Neuronal stem cell (in vitro differentiated cells): Measurements from ENCODE around the gene SEL1L2.

Source experiments
- DNase-seq: peaks from one replicate; pipeline ENCODE4 v3.0.0-alpha.2; 2013; ENCODE audit warnings: low spot score
- H2AFZ ChIP-seq: one replicate; pipeline ENCODE4 v1.6.1; 2013; ENCODE audit warnings: mild to moderate bottlenecking, low read length, inconsistent platforms
- H2AK5ac ChIP-seq: 2 replicates; pipeline ENCODE4 v1.6.1; 2013; ENCODE audit warnings: low read depth, mild to moderate bottlenecking, inconsistent platforms, low read length, moderate library complexity, mixed read lengths
- H2BK120ac ChIP-seq: 2 replicates; pipeline ENCODE4 v1.6.1; 2013; ENCODE audit warnings: low read depth, mild to moderate bottlenecking, inconsistent platforms, low read length, moderate library complexity, mixed read lengths
- H2BK12ac ChIP-seq: one replicate; pipeline ENCODE4 v1.6.1; 2013; ENCODE audit warnings: low read length, inconsistent platforms
- H2BK15ac ChIP-seq: 2 replicates; pipeline ENCODE4 v1.6.1; 2013; ENCODE audit warnings: mild to moderate bottlenecking, low read length, inconsistent platforms, mixed read lengths
- H2BK5ac ChIP-seq: one replicate; pipeline ENCODE4 v1.6.1; 2013; ENCODE audit warnings: inconsistent platforms, mild to moderate bottlenecking, low read length, moderate library complexity
- H3K14ac ChIP-seq: one replicate; pipeline ENCODE4 v1.6.1; 2013; ENCODE audit warnings: low read length, inconsistent platforms
- H3K18ac ChIP-seq: 2 replicates; pipeline ENCODE4 v1.6.1; 2013; ENCODE audit warnings: low read length, inconsistent platforms
- H3K23ac ChIP-seq: 2 replicates; pipeline ENCODE4 v1.6.1; 2013; ENCODE audit warnings: low read depth, mild to moderate bottlenecking, mixed read lengths, low read length, inconsistent platforms; ENCODE audit not compliant: poor library complexity
- H3K27ac ChIP-seq: replicated peaks from 3 replicates; pipeline ENCODE4 v1.5.1; 2013; ENCODE audit warnings: low read length, inconsistent platforms
- H3K27me3 ChIP-seq, 3 experiments: 2 replicates each; pipeline ENCODE4 v1.6.1; 2013; ENCODE audit warnings: low read length in 3 of 3, mild to moderate bottlenecking in 2 of 3, inconsistent platforms in 1 of 3, low read depth in 1 of 3, mixed read lengths in 1 of 3, moderate library complexity in 1 of 3; ENCODE audit not compliant: control insufficient read depth in 3 of 3, insufficient read depth in 3 of 3
- H3K36me3 ChIP-seq, 2 donors: replicated peaks in 1 of 2; 2 replicates each; pipeline ENCODE4 v1.6.1; 2013; ENCODE audit warnings: low read length in 2 of 2; ENCODE audit not compliant: control insufficient read depth in 2 of 2, insufficient read depth in 2 of 2
- H3K4ac ChIP-seq: 2 replicates; pipeline ENCODE4 v1.6.1; 2013; ENCODE audit warnings: inconsistent platforms, mild to moderate bottlenecking, low read length, moderate library complexity
- H3K4me1 ChIP-seq, 2 donors: 1 replicate in 1 of 2; 2 replicates in 1 of 2; pipeline ENCODE4 v1.6.1; 2013; ENCODE audit warnings: low read length in 2 of 2, low read depth in 1 of 2; ENCODE audit not compliant: control insufficient read depth in 2 of 2, insufficient read depth in 1 of 2
- H3K4me2 ChIP-seq: one replicate; pipeline ENCODE4 v1.6.1; 2013; ENCODE audit warnings: mild to moderate bottlenecking, low read length, inconsistent platforms; ENCODE audit not compliant: insufficient read depth, poor library complexity, severe bottlenecking
- H3K4me3 ChIP-seq, 2 donors: 2 replicates each; pipeline ENCODE4 v1.5.1; 2013; ENCODE audit warnings: low read length in 2 of 2, mild to moderate bottlenecking in 2 of 2, inconsistent platforms in 1 of 2, moderate library complexity in 1 of 2
- H3K79me1 ChIP-seq: one replicate; pipeline ENCODE4 v1.6.1; 2013; ENCODE audit warnings: low read depth, mild to moderate bottlenecking, inconsistent platforms, low read length, moderate library complexity
- H3K9ac ChIP-seq: one replicate; pipeline ENCODE4 v1.6.1; 2013; ENCODE audit warnings: mild to moderate bottlenecking, low read depth, low read length, inconsistent platforms; ENCODE audit not compliant: poor library complexity
- H3K9me3 ChIP-seq, 2 donors: replicated peaks in 1 of 2; 2 replicates each; pipeline versions ENCODE3 to v1.6.1; 2013; ENCODE audit warnings: low read length in 2 of 2, mild to moderate bottlenecking in 2 of 2, inconsistent platforms in 1 of 2, low read depth in 1 of 2, mixed read lengths in 1 of 2, moderate library complexity in 1 of 2; ENCODE audit not compliant: control insufficient read depth in 2 of 2, insufficient read depth in 1 of 2
- H4K8ac ChIP-seq: one replicate; pipeline ENCODE4 v1.6.1; 2013; ENCODE audit warnings: low read depth, mild to moderate bottlenecking, inconsistent platforms, low read length, moderate library complexity
- H4K91ac ChIP-seq: one replicate; pipeline ENCODE4 v1.6.1; 2013; ENCODE audit warnings: low read length, low read depth, mild to moderate bottlenecking, inconsistent platforms; ENCODE audit not compliant: poor library complexity
- WGBS, 2 donors: extraction: QIAGEN DNeasy Blood & Tissue Kit; methylation state at CpG; one replicate each; pipeline ENCODE4 v1.1.7; 2013; ENCODE audit warnings: missing lambda C conversion rate in 2 of 2, mixed read lengths in 1 of 2; ENCODE audit not compliant: insufficient read length in 2 of 2, insufficient replicate concordance in 1 of 2; ENCODE audit errors: extremely low coverage in 2 of 2; 5-methylcytosine and 5-hydroxymethylcytosine counted together

Gene SEL1L2

GRCh38 chr20:13927171-13927570 lies 63.2 kb downstream of the SEL1L2 start:
- Histone ChIP-seq H2AK5ac (no peak overlapping the region), H3K14ac (no peak overlapping the region), H3K23ac (no peak overlapping the region), H3K4ac (no peak overlapping the region), H3K36me3 (no peaks in the 10 kb centered on the region), H2BK5ac (no peak overlapping the region), H3K9me3 (no peaks in the 10 kb centered on the region), H2BK12ac (no peak overlapping the region), H4K91ac (no peak overlapping the region), H3K4me2 (no peak overlapping the region), H3K27ac (no peak overlapping the region), H3K4me1 (no peaks in the 10 kb centered on the region), H3K18ac (no peak overlapping the region), H2AFZ (no peak overlapping the region), H2BK120ac (no peak overlapping the region), H4K8ac (no peak overlapping the region), H3K4me3 (no peak overlapping the region), H2BK15ac (no peak overlapping the region), H3K79me1 (no peaks in the 10 kb centered on the region), H3K27me3 (no peaks in the 10 kb centered on the region), H3K9ac (no peak overlapping the region)
- no CpG with 5 or more reads among the region's 2 CpGs for WGBS, 2 donors
- no peak for DNase-seq

- no CpG with 5 or more reads among the region's 5 CpGs for WGBS, 2 donors
- H3K27ac ChIP-seq = no peak overlapping the region
- no peak overlapping the region for H3K4ac ChIP-seq
- no peak overlapping the region for H2BK15ac ChIP-seq
- H3K4me1 ChIP-seq = no peaks in the 10 kb centered on the region
- no peak overlapping the region for H2AK5ac ChIP-seq
- no peak overlapping the region for H2BK120ac ChIP-seq
- no peak overlapping the region for H4K91ac ChIP-seq
- no peak for DNase-seq
- H3K4me2 ChIP-seq = no peak overlapping the region
- H3K23ac ChIP-seq = no peak overlapping the region
- no peaks in the 10 kb centered on the region for H3K9me3 ChIP-seq
- H3K36me3 ChIP-seq = no peaks in the 10 kb centered on the region
- H3K14ac ChIP-seq = no peak overlapping the region
- H2AFZ ChIP-seq = no peak overlapping the region
- H3K4me3 ChIP-seq = no peak overlapping the region
- no peak overlapping the region for H2BK12ac ChIP-seq
- no peaks in the 10 kb centered on the region for H3K27me3 ChIP-seq
- H3K9ac ChIP-seq = no peak overlapping the region
- H3K79me1 ChIP-seq = no peaks in the 10 kb centered on the region
- no peak overlapping the region for H4K8ac ChIP-seq
- no peak overlapping the region for H2BK5ac ChIP-seq
- H3K18ac ChIP-seq = no peak overlapping the region
These were observed 68.2 kb downstream of the SEL1L2 start for GRCh38 chr20:13922241-13922640.

GRCh38 chr20:13915284-13915683 lies 75.1 kb downstream of the SEL1L2 start:
- H2AK5ac ChIP-seq = no peak overlapping the region
- no peak overlapping the region for H3K23ac ChIP-seq
- no peak overlapping the region for H2BK12ac ChIP-seq
- no peak for DNase-seq
- no peaks in the 10 kb centered on the region for H3K27me3 ChIP-seq
- H2BK120ac ChIP-seq = no peak overlapping the region
- H3K4ac ChIP-seq = no peak overlapping the region
- H3K9me3 ChIP-seq = no peaks in the 10 kb centered on the region
- H3K14ac ChIP-seq = no peak overlapping the region
- no peak overlapping the region for H3K4me2 ChIP-seq
- no CpG with 5 or more reads among the region's 3 CpGs for WGBS, 2 donors
- H2BK15ac ChIP-seq = no peak overlapping the region
- no peak overlapping the region for H3K4me3 ChIP-seq
- no peaks in the 10 kb centered on the region for H3K36me3 ChIP-seq
- H3K18ac ChIP-seq = no peak overlapping the region
- H3K4me1 ChIP-seq = no peaks in the 10 kb centered on the region
- H3K79me1 ChIP-seq = no peaks in the 10 kb centered on the region
- no peak overlapping the region for H2BK5ac ChIP-seq
- H4K91ac ChIP-seq = no peak overlapping the region
- no peak overlapping the region for H2AFZ ChIP-seq
- H3K27ac ChIP-seq = no peak overlapping the region
- no peak overlapping the region for H4K8ac ChIP-seq
- H3K9ac ChIP-seq = no peak overlapping the region

GRCh38 chr20:13913572-13913971 lies 76.8 kb downstream of the SEL1L2 start:
- no peak overlapping the region for H3K9ac ChIP-seq
- no peak overlapping the region for H3K18ac ChIP-seq
- H3K23ac ChIP-seq = no peak overlapping the region
- H2BK15ac ChIP-seq = no peak overlapping the region
- no peaks in the 10 kb centered on the region for H3K79me1 ChIP-seq
- no peaks in the 10 kb centered on the region for H3K9me3 ChIP-seq
- no peaks in the 10 kb centered on the region for H3K36me3 ChIP-seq
- no peak overlapping the region for H2AK5ac ChIP-seq
- no peak overlapping the region for H3K27ac ChIP-seq
- H3K4ac ChIP-seq = no peak overlapping the region
- H2BK120ac ChIP-seq = no peak overlapping the region
- H3K4me2 ChIP-seq = no peak overlapping the region
- no peak overlapping the region for H2BK5ac ChIP-seq
- no CpG with 5 or more reads among the region's 4 CpGs for WGBS, 2 donors
- no peak overlapping the region for H3K14ac ChIP-seq
- no peak overlapping the region for H2BK12ac ChIP-seq
- no peak overlapping the region for H4K8ac ChIP-seq
- H3K4me1 ChIP-seq = no peaks in the 10 kb centered on the region
- H4K91ac ChIP-seq = no peak overlapping the region
- DNase-seq = no peak
- H2AFZ ChIP-seq = peak overlapping the region; percentile 29
- peaks cover 0 to 6% (median 0%) of the 10 kb centered on the region in 3 experiments for H3K27me3 ChIP-seq
- H3K4me3 ChIP-seq = no peak overlapping the region
